OCI-LY7 (cell line): ENCODE data around the gene RXFP2. TPM values are rescaled to one million over a fixed set of nuclear protein-coding genes. Genes with fewer than 3 reads are reported as not detected.

Source experiments
- BruUV-seq: library from RNA; stranded (reverse); fragments of 400-500 nt; replicated peaks from 2 replicates; lab custom pipeline; 2021; lab: Mats Ljungman, UMichigan
- CTCF ChIA-PET: fragments of 300-600 bp; sonication (Branson Sonifier 250); formaldehyde crosslinking; loops from one replicate; lab custom pipeline; 2022; ENCODE audit warnings: antibody characterized with exemption; ENCODE audit not compliant: unreplicated experiment; lab: Charles Lee
- POLR2A ChIA-PET: fragments of 300-600 bp; sonication (Branson Sonifier 250); formaldehyde crosslinking; loops from one replicate; lab custom pipeline; 2022; ENCODE audit warnings: antibody characterized with exemption; lab: Charles Lee
- DNase-seq: peaks from one replicate; pipeline ENCODE4 v3.0.0-alpha.2; 2015; ENCODE audit warnings: low spot score
- H2AFZ ChIP-seq: fragments of 200-600 bp; sonication (generic), shearing (Covaris generic); 2 replicates; pipeline ENCODE4 v1.6.1; 2014; ENCODE audit warnings: mild to moderate bottlenecking, antibody characterized with exemption, low read length, moderate library complexity
- H3K27ac ChIP-seq: fragments of 200-600 bp; sonication (generic); 2 replicates; pipeline ENCODE4 v1.5.1; 2014; ENCODE audit warnings: mixed run types, low read depth, mild to moderate bottlenecking, moderate library complexity, low read length, inconsistent platforms; ENCODE audit not compliant: poor library complexity, severe bottlenecking
- H3K36me3 ChIP-seq: fragments of 200-600 bp; sonication (generic); 2 replicates; pipeline ENCODE4 v1.6.1; 2014; ENCODE audit warnings: mild to moderate bottlenecking, antibody characterized with exemption, low read length, moderate library complexity, mixed read lengths; ENCODE audit not compliant: insufficient read depth
- H3K4me1 ChIP-seq: fragments of 200-600 bp; sonication (generic); 2 replicates; pipeline ENCODE4 v1.5.1; 2014; ENCODE audit warnings: mild to moderate bottlenecking, low read length; ENCODE audit not compliant: insufficient read depth, poor library complexity, severe bottlenecking
- H3K4me2 ChIP-seq: fragments of 200-600 bp; sonication (generic); 2 replicates; pipeline ENCODE4 v1.6.1; 2014; ENCODE audit warnings: mild to moderate bottlenecking, low read length
- H3K4me3 ChIP-seq: fragments of 200-600 bp; sonication (generic); 2 replicates; pipeline ENCODE4 v1.5.1; 2014; ENCODE audit warnings: mild to moderate bottlenecking, low read depth, low read length; ENCODE audit not compliant: poor library complexity, severe bottlenecking
- H3K79me2 ChIP-seq: fragments of 200-600 bp; sonication (generic); 2 replicates; pipeline ENCODE4 v1.6.1; 2016; ENCODE audit warnings: low read depth, mild to moderate bottlenecking, low read length, moderate library complexity, mixed read lengths; ENCODE audit not compliant: insufficient read depth
- H3K9me2 ChIP-seq: fragments of 200-600 bp; sonication (generic); 2 replicates; pipeline ENCODE4 v1.6.1; 2016; ENCODE audit warnings: mild to moderate bottlenecking, low read length, mixed read lengths; ENCODE audit not compliant: insufficient read depth
- H3K9me3 ChIP-seq: fragments of 200-600 bp; sonication (generic); 2 replicates; pipeline ENCODE4 v1.6.1; 2014; ENCODE audit warnings: mild to moderate bottlenecking, mixed run types, low read length, mixed read lengths
- H4K20me1 ChIP-seq: fragments of 200-600 bp; sonication (generic); 2 replicates; pipeline ENCODE4 v1.6.1; 2014; ENCODE audit warnings: mild to moderate bottlenecking, antibody characterized with exemption, low read length, moderate library complexity, mixed read lengths; ENCODE audit not compliant: insufficient read depth
- EZH2phosphoT487 ChIP-seq: fragments of 200-600 bp; sonication (generic); IDR thresholded peaks from 2 replicates; pipeline ENCODE4 v1.6.1; 2018; ENCODE audit warnings: low read depth, borderline replicate concordance, mild to moderate bottlenecking, mixed run types, antibody characterized with exemption, low read length, moderate library complexity, mixed read lengths
- intact Hi-C: fragments of 100-400 bp; cut with micrococcal nuclease; formaldehyde crosslinking; loops from one replicate; pipeline ENCODE4 v1.10.0; 2022; ENCODE audit not compliant: unreplicated experiment
- total RNA-seq, 2 experiments: library from RNA; depleted of rRNA in 1 of 2; stranded (reverse); fragments of >200 nt in 1 of 2; shearing (Covaris generic) in 1 of 2; gene quantifications; 2 replicates each; pipeline ENCODE4 v1.2.3, GENCODE V29; 2014 to 2022
- TF ChIP-seq, protein P1 (sequence below): fragments of 200-600 bp; sonication (generic); conservative IDR thresholded peaks from 2 replicates; pipeline ENCODE4 v1.5.1; 2014; ENCODE audit warnings: mild to moderate bottlenecking, antibody characterized with exemption, low read length, moderate library complexity, mixed read lengths

RXFP2 gene
- total RNA-seq, 2 experiments from 2014 or later: not detected

DNA sequence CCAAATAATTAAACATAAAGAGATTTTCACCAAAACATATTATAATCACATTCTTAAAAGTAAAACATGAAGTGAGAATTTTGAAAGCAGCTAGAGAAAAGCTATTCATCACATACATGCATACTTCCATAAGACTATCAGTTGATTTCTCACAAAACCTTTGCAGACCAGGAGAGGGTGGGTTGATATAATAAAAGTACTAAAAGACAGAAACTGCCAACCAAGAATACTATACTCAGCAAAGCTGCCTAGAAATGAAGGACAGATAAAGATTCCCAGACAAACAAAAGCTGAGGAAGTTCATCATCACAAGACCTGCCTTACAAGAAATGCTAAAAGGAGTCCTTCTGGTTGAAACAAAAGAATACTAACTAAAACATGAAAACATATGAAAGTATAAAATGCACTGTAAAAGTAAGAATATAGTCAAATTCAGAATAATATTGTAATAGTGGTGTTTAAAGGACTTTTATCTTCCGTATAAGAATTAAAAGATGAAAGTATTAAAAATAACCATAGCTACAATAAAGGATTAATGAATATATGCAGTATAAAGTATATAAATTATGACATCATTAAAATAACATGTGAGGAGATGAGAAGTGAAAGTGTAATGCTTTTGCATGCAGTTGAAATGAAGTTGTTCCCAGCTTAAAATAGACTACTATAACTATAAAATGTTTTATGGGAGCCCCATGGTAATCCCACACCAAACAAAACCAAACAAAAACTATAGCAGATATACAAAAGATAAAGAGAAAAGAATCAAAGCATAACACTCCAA is 76.2 kb downstream of the RXFP2 start:
- Histone ChIP-seq H3K4me1 (no peaks in the 10 kb centered on the region), H2AFZ (no peak overlapping the region), H3K36me3 (no peaks in the 10 kb centered on the region), H3K9me2 (no peaks in the 10 kb centered on the region), H4K20me1 (no peaks in the 10 kb centered on the region), H3K4me2 (no peak overlapping the region), H3K9me3 (no peaks in the 10 kb centered on the region), H3K79me2 (no peaks in the 10 kb centered on the region), H3K4me3 (no peak overlapping the region), H3K27ac (no peak overlapping the region)
- TF ChIP-seq, protein P1, sequence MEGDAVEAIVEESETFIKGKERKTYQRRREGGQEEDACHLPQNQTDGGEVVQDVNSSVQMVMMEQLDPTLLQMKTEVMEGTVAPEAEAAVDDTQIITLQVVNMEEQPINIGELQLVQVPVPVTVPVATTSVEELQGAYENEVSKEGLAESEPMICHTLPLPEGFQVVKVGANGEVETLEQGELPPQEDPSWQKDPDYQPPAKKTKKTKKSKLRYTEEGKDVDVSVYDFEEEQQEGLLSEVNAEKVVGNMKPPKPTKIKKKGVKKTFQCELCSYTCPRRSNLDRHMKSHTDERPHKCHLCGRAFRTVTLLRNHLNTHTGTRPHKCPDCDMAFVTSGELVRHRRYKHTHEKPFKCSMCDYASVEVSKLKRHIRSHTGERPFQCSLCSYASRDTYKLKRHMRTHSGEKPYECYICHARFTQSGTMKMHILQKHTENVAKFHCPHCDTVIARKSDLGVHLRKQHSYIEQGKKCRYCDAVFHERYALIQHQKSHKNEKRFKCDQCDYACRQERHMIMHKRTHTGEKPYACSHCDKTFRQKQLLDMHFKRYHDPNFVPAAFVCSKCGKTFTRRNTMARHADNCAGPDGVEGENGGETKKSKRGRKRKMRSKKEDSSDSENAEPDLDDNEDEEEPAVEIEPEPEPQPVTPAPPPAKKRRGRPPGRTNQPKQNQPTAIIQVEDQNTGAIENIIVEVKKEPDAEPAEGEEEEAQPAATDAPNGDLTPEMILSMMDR: no peak
- no peak for TF ChIP-seq EZH2phosphoT487
- intact Hi-C loops: no loop called here
- no TSS peak for BruUV-seq
- ChIA-PET CTCF (no interaction called here), POLR2A (interaction anchor here (0.6 to 0.7 kb wide), 2 partner anchors 151 to 238 kb away, joined by 3 to 4 read pairs; no protein-coding TSS in a partner anchor)
- DNase-seq: no peak

DNA sequence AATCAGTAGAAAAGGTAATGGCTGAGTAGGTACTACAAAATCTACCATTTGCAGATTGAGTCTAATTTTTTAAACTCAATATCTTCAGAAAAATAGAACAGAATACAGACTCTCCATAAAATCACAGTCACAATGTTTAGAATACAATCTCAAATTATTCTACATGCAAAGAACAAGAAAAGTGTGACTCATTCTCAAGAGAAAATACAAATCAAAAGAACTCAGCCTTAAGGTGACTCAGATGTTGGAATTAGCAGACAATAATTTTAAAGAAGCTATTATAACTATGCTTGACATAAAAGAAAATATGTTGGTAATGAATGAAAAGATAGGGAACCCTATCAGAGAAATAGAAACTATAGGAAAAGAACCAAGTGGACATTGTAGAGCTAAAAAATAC is 78.9 kb downstream of the RXFP2 start:
- TF ChIP-seq, protein P1: no peak
- no peak for TF ChIP-seq EZH2phosphoT487
- no peaks in the 10 kb centered on the region for H3K4me1 ChIP-seq
- no peak for DNase-seq
- H3K27ac ChIP-seq: no peak overlapping the region
- ChIA-PET POLR2A (interaction anchor here (1.1 kb wide), 1 partner anchor 26 kb away, joined by 3 read pairs; no protein-coding TSS in a partner anchor), CTCF (no interaction called here)
- H3K4me2 ChIP-seq: no peak overlapping the region
- H3K36me3 ChIP-seq: no peaks in the 10 kb centered on the region
- no peak overlapping the region for H2AFZ ChIP-seq
- no peak overlapping the region for H3K4me3 ChIP-seq
- no TSS peak for BruUV-seq
- H3K79me2 ChIP-seq: no peaks in the 10 kb centered on the region
- intact Hi-C loops: no loop called here
- no peaks in the 10 kb centered on the region for H3K9me3 ChIP-seq
- no peaks in the 10 kb centered on the region for H3K9me2 ChIP-seq
- H4K20me1 ChIP-seq: no peaks in the 10 kb centered on the region
